Stimulated activated naive CD4-positive, alpha-beta T cell (primary cell): ENCODE measurements around the gene MGAT4B.
"Not testable (repeated sequence)": the region's sequence is repeated elsewhere in the genome, so short reads cannot be mapped to it uniquely, and the experiment has no call there.

Experiments
- DNase-seq, 6 experiments: peaks; one replicate each; lab custom pipeline; 2025; lab: John Stamatoyannopoulos, UW

MGAT4B gene

DNA sequence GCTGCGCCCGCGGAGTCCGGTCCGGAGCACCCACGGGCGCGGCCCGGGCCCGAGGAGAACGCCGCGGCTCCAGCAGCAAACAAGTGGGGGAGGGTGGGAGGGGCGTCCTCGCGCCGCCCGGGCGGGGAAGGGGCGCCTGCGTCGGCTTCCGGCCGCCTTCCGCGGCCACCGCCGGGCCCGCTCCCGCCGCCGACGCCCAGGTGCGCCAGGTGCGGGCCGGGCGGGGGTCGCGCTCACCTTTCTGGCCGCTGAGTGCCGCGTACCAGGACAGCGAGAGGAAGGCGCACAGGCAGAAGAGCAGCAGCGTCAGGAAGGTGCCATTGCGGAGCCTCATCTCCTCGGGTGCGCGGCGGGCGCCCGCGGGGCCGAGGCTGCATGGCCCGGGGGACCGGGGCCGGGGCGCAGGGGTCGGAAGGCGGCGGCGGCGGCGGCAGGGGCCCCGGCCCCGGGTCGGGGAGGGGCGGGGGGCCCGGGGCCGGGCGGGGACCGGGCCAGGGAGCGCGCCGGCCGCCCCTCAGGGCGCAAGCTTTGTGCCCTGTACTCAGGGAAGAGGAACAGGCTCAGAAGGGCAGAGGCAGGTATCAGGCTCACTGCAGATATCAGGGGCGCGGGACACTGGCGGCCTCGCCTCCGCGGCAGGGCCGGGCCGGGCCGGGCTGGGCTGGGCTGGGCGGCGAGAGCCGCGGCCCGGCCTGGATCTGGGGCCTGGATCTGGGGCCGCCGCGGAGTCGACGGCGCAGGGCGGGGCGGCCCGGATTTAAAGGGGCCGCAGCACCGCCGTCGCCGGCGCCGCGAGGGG, at the start of gene MGAT4B:
Gene MGAT4B, minus strand, starts transcription at position 617 of the 799 bp plus-strand sequence. Its CDS starts 283 bp downstream, at position 334.
- peak; percentile 22 to 60 (median 42) for DNase-seq

DNA sequence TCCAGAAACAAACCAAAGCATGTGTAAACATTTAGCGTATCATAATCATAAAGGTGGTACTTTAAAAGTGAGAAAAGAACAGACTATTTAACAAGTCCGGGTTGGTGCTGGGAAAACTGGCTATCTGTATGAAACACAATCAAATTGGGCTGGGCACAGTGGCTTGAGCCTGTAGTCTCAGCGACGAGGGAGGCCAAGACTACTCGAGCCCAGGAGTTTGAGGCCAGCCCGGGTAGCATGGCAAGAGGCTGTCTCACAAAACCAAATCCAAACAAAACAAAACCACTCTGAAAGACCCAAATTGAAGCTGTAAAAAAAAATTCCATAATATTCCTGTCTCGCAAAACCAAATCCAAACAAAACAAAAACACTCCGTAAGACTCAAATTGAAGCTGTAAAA, 47.7 kb upstream of the MGAT4B start:
- DNase-seq = no peak

DNA sequence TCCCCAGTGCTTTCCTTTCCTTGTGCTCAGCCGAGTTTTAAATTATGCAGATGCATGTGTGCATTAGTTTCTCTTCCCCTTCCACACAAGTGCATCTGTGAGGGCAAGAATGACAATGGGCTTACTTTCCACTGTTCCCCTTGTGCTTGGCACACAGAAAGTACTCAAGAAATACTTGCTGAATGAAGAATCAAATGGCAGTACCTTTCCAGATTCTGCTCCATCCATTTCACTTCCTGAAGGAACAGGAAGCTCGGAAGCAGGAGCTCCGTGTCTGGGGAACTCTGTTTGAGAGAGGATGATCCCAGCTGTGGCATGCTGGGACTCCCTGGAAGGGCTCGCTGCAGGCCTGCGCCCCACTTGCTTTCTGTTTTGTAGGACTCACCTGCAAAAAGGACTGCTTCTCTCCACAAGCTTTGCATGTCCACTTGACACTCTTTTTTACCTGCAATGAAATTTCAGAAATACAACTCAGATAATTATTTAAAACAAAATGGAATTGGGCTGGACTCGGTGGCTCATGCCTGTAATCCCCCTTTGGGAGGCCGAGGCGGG, 46.4 kb upstream of the MGAT4B start:
- DNase-seq = no peak

DNA sequence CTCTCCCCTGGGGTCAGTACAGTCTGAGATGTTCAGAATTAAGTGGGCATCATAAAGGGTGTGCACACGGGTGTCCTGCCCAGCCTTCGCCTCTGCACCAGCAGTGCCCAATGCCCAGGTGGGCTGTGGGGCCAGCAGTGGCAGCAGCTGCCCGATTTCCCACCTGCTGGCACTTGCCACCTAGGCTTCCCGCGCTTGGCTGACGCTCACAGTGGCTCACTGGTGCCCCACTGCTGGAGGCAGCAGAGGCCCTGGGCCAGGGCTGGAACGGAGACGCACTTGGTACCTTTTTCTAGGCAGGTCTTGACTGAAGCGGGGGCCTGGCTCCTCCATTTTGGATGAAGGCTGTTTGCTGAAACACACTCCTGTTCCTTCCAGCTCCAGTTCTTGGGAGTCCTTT, 35.0 kb upstream of the MGAT4B start:
- no peak for DNase-seq

DNA sequence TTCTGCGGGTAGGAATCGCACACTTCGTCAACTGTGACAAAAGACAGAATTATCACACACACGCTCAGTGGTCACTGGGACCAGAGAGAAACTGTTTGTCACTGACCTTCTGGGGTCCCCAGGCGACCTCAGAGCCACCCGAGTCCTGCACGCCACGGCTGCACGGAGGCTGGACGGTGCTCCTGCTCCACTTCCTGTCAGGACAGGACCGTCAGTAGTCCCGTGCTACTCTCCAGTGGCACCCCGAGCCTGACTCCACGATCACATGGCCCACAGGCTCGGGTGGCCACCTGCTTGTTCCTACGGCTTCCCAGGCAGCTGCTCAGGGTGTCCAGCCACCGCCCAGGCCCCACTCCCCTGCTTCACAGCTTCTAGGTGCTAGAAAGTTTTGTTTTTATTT, 34.1 kb upstream of the MGAT4B start:
- no peak for DNase-seq

DNA sequence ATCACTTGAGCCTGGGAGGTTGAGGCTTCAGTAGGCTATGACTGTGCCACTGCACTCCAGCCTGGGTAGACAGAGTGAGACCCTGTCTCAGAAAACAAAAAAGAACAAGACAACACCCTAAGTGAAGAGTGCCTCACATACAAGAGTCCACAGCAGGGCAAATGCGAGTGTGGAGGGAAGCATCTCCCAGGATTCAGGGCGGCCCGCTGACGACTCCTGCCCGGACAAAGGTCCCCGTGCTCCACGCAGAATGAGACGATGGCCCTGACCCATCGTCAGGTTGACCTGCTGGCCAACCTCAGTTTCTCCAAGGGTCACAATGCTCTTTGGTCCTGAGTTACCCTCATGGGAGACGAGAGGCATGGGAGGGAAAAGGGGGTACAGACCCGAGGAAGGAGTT, 33.7 kb upstream of the MGAT4B start:
- DNase-seq = no peak

DNA sequence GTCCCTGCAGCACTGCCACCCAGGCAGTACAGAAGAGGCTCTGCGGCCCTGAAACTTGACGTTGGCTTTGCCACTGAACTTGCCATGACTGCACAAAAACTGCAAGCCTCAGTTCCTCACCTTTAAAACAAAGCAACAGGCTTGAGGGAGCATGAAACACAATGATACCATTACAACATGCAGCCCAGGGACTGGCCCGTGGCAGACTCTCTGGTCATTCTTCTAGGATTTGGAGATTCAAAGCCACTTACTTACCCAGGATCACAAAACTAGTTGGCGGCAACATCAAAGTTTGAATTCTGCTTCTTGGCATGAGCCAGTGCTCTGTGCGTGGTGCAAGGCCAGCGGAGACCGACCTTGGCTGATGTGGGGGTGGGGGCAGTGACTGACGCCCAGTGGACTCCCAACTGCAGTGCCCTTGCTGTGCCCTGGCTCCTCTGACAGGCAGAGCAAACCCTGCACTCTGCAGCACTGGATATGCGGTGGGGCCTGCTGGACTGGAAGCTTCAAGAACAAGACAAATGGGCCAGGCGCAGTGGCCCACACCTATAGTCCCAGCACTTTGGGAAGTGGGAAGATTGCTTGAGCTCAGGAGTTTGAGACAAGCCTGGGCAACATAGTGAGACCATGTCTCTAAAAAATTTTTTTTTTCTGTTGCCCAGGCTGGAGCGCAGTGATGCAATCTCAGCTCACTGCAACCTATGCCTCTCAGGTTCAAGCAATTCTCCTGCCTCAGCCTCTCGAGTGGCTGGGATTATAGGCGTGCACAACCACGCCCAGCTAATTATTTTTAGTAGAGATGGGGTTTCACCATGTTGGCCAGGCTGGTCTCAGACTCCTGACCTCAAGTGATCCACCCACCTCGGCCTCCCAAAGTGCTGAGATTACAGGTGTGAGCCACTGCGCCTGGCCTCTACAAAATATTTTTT, 32.9 kb upstream of the MGAT4B start:
- no peak for DNase-seq

DNA sequence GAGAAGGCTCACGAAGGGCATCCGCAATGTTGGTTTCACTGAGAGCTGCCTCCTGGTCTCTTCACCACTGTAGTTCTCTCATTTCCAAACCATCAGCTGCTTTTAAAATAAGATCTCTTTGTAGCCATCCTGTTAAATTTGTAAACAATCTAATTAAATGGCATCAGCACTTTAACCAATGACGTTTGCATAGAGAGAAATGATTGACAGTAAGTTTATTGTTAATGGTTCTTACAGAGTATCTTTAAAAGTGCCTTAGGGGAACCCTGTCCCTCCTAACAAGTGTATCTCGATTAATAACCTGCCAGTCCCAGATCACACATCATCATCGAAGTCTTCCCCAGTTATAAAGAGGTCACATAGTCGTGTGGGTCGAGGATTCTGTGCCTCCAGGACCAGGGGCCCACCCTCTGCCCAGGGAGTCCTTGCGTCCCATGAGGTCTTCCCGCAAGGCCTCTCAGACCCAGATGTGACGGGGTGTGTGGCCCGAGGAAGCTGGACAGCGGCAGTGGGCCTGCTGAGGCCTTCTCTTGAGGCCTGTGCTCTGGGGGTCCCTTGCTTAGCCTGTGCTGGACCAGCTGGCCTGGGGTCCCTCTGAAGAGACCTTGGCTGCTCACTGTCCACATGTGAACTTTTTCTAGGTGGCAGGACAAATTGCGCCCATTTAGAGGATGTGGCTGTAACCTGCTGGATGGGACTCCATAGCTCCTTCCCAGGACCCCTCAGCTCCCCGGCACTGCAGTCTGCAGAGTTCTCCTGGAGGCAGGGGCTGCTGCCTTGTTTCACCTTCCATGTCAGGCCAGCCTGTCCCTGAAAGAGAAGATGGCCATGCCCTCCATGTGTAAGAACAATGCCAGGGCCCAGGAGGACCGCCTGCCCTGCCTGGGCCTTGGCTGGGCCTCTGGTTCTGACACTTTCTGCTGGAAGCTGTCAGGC, 30.7 kb upstream of the MGAT4B start:
- no peak for DNase-seq

DNA sequence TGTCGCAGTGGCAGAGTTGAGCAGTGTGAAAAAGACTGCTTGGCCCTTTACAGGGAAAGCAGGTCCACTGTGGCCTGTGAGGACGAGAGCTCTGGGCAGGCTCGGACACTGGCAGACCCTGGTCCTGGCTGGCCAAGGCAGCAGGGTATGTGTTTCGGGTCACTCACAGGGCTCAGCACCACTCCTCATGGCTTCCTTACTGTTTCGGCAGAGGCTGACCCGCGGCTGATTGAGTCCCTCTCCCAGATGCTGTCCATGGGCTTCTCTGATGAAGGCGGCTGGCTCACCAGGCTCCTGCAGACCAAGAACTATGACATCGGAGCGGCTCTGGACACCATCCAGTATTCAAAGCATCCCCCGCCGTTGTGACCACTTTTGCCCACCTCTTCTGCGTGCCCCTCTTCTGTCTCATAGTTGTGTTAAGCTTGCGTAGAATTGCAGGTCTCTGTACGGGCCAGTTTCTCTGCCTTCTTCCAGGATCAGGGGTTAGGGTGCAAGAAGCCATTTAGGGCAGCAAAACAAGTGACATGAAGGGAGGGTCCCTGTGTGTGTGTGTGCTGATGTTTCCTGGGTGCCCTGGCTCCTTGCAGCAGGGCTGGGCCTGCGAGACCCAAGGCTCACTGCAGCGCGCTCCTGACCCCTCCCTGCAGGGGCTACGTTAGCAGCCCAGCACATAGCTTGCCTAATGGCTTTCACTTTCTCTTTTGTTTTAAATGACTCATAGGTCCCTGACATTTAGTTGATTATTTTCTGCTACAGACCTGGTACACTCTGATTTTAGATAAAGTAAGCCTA, 29.8 kb upstream of the MGAT4B start:
- peak in 5 of 6 experiments; percentile 24 to 34 (median 27) for DNase-seq

DNA sequence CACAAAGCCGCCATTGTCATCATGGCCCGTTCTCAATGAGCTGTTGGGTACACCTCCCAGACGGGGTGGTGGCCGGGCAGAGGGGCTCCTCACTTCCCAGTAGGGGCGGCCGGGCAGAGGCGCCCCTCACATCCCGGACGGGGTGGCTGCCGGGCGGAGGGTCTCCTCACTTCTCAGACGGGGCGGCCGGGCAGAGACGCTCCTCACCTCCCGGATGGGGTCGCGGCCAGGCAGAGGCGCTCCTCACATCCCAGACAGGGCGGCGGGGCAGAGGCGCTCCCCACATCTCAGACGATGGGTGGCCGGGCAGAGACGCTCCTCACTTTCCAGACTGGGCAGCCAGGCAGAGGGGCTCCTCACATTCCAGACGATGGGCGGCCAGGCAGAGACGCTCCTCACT, 28.2 kb upstream of the MGAT4B start:
- DNase-seq = not testable (repeated sequence)

DNA sequence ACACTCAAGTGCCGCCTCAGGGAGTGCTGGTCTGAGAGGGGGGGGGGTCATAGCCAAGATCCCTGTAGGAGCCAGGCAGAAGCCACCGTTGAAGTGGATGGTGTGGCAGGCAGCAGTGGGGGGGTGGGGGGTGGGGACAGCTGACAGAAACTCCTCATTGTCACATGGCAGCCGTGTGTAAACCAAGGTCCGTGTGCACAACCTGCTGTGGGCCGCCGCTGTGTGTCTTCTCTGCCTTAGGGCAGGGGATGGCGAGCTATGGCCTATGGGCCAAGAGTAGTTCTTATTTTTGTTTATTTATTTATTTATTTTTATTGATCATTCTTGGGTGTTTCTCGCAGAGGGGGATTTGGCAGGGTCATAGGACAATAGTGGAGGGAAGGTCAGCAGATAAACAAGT, 27.5 kb upstream of the MGAT4B start:
- DNase-seq = no peak

DNA sequence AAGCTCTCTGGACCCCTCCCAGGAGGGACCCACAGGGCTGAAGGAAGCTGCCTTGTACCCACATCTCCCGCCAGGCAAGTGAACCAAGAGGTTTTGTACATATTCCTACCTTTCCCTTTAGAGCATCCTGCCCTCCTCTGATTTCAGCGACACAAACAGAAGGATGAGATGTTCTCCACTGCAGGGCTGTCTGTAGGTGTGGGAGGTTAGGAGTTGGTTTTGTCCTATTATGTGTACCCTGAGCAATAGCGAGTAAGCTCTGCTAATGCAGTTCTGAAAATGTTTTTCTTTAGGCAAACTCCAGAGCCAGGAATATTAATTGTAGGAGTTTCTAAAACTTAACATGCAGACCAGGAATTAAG, 27.0 kb upstream of the MGAT4B start:
- DNase-seq = no peak

DNA sequence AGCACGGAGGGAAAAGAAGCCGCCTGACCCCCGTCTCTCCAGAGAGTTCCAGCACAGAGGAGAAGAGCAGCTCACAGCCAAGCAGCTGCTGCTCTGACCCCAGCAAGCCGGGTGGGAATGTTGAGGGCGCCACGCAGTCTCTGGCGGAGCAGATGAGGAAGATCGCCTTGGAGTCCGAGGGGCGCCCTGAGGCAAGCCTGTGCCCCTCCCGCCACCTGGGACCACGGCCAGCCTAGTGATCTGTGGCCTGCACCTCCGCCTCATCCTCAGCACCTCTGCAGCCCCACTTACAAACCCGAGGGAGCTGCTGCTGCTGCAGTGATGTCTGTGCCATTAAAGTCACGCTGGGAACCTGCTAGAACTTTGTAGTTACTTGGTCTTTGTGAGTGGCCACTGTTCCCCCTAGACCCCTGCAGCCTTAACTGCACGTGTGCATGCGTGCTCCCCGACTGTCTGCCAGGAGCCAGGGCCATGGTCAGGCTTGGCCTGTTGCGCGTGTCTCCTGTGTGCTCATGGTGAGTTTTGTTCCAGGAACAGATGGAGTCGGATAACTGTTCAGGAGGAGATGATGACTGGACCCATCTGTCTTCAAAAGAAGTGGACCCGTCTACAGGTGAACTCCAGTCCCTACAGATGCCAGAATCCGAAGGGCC, 26.5 kb upstream of the MGAT4B start:
- DNase-seq = no peak

DNA sequence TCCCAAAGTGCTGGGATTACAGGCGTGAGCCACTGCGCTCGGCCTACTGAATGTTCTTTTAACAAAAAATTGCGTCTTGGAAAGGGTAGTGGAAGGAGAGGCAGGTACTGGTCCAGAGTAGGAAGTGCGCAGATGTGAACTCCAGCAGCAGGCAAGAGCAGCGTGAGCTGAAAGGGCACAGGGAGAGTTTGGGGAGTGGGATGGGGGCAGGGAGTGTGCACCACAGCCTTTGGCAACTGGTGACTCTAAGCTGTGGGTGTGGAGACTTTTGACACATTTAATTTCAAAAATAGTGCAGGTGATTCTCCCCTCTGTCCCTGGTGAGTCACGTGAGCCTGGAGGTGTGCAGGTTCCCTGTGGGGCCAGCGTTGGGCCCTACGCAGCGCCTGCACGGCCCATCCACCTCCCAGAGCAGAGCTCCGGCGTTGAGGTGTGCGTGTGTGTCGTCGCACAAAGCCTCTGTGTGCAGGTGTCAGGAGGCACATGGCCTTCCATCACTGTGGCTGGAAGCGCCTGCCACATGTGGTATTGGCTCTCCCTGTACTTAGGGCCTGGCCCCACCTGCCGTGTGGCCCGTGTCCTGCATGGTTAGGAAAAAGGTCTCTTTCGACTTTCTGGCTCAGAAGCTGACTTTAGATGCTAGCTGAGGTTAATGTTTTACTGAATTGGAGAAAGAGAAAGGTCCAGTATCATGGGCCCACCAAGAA, 25.5 kb upstream of the MGAT4B start:
- no peak for DNase-seq

DNA sequence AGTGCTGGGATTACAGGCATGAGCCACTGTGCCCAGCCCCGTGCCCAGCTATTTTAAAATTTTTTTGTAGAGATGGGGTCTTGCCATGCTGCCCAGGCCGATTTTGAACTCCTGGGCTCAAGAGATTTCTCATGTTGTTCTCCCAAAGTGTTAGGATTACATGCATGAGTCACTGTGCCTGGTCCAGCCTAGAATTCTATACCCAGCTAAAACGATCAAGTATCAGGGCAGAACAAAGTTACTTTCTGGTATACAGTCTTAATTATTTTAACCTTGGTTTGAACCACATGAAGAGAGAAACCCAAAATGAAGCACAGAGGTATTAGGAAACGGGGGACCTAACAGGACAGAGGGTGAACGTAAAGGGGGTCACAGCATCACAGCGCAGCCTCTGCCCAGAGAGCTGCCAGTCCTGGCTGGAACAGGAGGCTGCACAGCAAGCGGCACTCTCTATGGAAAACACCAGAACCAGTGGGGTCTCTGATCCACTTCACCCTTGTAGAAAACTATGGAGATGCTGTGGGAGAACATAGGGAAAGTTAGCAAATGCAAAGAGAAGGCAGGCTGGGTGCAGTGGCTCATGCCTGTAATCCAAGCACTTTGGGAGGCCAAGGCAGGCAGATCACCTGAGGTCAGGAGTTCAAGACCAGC, 24.3 kb upstream of the MGAT4B start:
- no peak for DNase-seq

DNA sequence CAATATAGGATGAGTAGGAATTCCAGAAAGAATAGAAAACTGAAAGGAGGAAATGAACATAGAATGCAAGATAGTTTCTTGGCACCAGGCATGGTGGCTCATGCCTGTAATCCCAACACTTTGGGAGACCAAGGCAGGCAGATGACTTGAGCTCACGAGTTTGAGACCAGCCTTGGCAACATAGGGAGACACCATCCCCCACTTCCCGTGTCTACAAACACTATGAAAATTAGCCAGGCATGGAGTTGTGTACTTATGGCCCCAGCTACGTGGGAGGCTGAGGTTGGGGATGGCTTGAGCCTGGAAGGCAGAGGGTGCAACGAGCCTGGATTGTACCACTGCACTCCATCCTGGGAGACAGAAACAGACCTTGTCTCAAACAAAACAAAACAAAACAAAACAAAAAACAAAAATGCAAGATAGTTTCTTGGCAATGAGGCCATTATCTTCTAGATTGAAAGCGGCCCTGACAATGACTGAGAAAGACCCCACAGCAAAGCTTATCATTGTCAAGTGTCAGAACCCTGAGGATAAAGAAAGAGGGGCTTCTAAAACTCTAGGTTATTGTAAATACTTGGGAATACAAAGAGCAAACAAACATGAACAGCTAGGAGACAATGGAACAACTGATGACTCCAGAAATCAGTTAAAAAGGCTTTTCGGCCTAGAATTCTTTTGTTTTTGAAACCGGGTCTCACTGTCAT, 23.2 kb upstream of the MGAT4B start:
- DNase-seq = no peak

DNA sequence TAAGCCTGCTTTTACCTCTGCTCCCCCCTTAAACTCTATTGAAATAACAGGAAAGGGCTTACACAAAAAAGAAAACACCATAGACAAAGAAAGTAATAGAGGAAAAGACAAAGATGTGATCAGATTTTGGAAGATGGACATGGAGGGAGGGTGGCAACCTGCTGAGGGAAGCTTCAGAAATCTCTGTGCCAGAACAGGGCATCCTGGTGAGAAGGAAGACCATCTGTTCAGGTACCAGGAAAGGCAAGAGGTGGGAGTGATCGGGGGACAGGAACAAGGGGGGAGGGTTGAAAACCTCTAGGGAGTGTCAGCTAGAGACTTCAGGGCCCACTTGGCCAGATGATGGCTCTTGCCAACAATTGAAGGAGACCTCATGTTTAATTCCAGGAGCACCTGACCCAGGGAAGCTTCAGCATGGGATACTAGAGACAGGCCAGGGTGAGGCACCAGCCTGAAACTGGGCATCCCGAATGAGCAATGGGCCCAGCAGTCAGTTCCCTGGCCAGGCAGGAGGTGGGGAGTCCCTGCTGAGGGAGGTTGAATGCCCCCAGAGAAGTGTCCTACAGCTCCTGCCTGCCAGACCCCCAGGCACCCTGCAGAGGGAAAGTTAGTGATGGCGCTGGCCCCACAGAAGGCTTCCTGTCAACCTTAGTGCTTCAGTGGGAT, 22.2 kb upstream of the MGAT4B start:
- no peak for DNase-seq

DNA sequence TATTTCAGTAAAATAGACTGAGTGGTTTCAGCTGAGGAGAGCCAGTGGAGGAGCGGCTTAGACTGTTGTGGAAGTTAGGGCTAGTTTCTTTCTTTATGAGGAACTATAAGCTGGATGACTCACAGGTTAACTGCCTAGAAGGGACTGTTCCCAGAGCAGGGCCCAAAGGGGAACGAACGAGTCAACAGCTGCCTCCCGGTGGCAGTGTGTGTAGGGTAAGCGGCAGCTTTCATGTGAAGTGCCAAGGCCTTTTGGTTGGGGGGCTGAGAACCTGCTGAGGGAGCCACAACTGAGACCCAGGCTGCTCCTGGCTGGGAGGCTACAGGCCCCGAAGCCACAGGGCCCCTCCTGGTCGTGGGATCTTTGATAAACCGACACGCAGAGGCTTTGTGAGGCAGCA, 21.0 kb upstream of the MGAT4B start:
- DNase-seq = no peak
